HT1080 (cell line): ENCODE results near the gene ALG3. TPM values are rescaled to one million over a fixed set of nuclear protein-coding genes. Genes with fewer than 3 reads are reported as not detected.
"Not testable (repeated sequence)": the region's sequence is repeated elsewhere in the genome, so short reads cannot be mapped to it uniquely, and the experiment has no call there.

Source experiments
- DNase-seq: peaks from one replicate; pipeline ENCODE4 v3.0.0-alpha.2; 2015; ENCODE audit warnings: low read depth
- polyA plus RNA-seq, 2 experiments: library from polyadenylated mRNA; depleted of rRNA; stranded (reverse); fragments of >200 nt; gene quantifications; 2 replicates each; pipeline ENCODE4 v1.2.3, GENCODE V29; 2015
- total RNA-seq: library from RNA; depleted of rRNA; stranded (reverse); fragments of >200 nt; shearing (Covaris generic); gene quantifications from 2 replicates; pipeline ENCODE4 v1.2.3, GENCODE V29; 2014; rRNA removed

The ALG3 gene
- total RNA-seq: 93.3 and 146 TPM in 2 replicates
- polyA plus RNA-seq (2015; cell fraction: cytosol; rRNA removed): 156 and 176 TPM in 2 replicates
- polyA plus RNA-seq (2015; cell fraction: nucleus; rRNA removed): 155 and 171 TPM in 2 replicates

DNA sequence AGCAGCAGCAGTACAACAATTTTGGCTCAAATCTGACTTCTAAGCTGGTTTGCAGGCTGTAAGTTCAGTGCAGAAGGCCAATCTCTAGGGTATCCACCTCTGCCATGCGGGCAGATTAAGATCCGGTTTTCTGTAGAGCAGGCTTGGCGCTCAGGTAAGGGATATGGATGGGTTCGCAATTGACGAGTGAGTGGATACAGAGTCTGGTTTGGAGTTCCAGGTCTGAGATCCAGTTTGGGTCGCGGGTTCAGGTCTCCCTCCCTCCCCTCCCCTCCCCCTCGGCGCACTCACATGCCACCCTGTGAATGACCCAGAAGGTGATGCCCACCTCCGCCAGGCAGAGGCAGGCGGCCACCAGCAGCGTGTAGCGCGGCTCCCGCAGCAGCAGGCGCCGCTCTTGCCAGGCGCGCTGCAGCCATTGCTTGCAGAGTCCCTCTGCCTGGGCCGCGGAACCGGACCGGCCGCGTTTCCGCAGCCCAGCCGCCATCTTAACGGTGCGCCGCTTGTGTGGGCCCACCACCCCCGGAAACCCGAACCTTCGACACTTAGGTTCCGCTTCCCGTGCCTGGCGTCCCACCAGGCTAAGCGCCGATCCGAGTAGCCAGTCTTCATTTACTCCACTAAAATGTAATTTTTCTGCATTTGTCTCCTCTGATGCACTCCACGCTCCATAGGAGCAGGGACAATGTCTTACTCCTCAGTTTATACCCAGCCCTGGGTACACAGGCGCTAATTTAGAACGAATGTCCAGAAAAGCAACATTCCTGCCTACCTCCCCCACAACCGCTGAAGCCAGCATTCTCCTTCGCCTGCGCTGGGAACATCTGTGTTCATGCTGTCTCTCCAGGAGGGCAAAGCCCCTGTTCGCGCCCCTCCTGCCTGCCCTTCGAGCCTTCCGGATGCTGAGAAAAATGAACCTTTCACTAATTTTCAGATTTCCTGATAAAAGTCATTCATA lies at the start of gene ALG3:
Gene ALG3, minus strand, starts transcription at position 509 of the 958 bp plus-strand sequence. Its CDS starts 22 bp downstream, at position 487.
- DNase-seq: peak; percentile 82

DNA sequence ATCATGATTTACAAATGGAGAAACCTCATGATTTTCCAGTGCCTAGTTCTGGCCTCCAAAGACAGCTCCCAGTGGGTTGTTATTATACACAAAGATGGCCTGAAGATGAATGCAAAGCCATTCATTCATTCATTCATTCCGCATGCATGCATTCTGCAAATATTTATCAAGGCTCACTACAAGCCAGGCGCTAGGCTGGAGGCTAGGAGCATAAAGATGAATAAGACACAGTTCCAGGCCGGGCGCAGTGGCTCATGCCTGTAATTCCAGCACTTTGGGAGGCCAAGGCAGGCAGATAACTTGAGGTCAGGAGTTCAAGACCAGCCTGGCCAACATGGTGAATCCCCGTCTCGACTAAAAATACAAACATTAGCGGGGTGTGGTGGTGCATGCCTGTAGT lies 47.9 kb upstream of the ALG3 start:
- no peak for DNase-seq

DNA sequence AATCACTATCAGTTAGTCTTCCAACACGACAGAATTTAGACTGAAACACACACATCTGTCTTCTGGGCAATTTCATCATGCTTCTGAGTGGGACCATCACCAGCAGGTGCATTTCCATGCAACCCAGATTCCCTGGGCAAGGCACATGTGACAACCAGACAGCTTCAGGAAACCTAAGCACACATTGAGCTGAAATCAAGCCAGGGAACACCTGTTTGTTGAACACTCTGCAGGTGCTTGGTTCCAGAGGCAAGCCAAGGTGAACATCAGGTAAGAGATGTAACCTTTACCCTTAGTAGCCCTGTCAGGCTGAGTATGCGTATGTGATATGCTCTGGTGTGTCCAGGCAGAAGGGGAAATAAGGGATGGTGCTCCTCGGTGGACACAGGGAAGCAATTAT lies 47.0 kb upstream of the ALG3 start:
- DNase-seq: no peak

DNA sequence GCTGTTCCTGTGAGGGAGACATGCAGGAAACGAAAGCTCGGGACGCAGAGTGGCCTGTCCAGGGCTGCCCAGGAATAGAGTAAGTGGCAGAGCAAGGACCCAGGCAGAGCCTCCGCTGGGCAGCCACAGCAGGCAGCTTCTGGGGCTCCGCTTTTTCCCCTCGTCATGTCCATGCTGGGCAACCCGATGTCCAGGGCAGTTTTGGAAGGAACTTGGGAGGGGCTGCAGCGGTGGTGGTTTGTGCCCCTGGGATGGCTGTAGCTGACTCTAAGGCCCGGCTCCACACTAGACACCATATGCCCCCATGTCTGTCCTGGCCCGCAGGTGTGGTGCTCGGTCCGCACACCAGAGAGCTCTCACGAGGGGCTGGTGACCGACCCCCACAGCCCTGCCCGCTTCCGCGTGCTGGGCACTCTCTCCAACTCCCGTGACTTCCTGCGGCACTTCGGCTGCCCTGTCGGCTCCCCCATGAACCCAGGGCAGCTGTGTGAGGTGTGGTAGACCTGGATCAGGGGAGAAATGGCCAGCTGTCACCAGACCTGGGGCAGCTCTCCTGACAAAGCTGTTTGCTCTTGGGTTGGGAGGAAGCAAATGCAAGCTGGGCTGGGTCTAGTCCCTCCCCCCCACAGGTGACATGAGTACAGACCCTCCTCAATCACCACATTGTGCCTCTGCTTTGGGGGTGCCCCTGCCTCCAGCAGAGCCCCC lies 43.1 kb upstream of the ALG3 start:
- DNase-seq: no peak

DNA sequence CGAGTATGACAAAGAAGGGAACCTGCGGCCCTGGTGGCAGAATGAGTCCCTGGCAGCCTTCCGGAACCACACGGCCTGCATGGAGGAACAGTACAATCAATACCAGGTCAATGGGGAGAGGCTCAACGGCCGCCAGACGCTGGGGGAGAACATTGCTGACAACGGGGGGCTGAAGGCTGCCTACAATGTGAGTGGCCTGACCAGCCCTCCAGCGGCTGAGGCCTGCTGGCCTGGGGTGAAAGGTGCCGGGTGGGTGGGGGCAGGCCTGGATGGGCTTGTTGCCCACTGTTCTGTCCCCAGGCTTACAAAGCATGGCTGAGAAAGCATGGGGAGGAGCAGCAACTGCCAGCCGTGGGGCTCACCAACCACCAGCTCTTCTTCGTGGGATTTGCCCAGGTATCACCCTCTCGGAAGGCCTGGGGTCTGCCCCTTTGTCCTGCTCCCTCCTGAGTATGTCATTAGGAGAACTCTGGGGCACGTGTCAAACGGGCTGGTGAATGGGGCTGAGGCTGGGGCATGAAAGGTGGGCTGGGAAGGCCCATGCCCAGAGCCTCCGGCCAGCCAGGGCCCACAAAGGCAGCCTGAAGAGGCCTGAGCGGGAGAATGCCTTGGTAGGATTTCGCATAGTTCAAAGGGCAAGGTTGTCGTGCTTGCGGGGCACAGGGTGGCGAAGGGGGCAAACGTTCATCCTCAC lies 42.4 kb upstream of the ALG3 start:
- no peak for DNase-seq

DNA sequence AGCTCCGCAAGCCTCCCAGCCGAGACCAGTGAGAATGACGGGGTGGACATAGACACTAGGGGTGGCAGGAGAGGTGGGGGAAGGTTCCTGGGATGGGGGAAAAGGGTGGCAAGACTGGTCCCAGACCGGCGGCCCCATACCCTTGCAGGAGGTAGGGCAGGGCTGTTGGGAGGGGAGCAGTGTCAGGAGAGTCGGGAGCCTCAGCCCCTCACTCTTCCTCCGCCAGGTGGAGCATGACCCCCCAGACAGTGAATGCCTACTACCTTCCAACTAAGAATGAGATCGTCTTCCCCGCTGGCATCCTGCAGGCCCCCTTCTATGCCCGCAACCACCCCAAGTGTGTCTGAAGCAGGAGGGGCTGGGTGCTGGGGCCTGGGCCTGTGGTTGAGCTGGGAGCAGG lies 41.6 kb upstream of the ALG3 start:
- DNase-seq: no peak

DNA sequence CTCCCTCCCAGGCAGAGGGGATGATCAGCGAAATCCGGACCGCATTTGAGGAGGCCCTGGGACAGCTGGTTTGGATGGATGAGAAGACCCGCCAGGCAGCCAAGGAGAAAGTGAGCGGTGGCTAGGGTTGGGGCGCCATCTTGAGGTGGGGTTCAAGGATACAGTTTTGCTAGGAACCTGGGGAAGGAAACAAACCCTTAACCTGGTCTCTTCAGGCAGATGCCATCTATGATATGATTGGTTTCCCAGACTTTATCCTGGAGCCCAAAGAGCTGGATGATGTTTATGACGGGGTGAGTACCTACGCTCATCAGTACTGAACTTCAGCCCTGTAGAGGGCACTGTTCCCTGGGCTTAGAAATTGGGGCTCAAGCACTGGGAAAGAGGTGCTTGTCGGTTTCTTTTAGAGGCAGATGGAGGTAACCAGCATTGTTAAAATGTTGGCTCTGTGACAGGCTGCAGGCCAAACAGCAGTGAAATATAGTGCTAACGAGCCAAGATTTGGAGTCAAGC lies 40.7 kb upstream of the ALG3 start:
- peak; percentile 75 for DNase-seq

DNA sequence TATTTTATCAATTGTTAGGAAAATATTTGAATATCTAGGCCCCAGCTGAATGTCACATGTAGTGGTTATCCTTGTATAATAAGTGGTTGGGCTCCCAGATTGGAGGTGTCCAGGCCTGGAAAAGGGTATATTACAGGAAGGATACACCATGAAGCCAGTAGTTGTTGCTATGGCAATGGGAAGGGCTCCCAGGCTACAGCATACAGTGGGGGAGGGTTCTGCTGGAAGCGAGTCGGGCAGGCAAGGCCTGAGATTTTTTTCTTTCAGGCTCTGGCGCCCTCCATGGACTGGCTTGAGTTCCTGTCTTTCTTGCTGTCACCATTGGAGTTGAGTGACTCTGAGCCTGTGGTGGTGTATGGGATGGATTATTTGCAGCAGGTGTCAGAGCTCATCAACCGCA lies 35.9 kb upstream of the ALG3 start:
- DNase-seq: peak; percentile 83

DNA sequence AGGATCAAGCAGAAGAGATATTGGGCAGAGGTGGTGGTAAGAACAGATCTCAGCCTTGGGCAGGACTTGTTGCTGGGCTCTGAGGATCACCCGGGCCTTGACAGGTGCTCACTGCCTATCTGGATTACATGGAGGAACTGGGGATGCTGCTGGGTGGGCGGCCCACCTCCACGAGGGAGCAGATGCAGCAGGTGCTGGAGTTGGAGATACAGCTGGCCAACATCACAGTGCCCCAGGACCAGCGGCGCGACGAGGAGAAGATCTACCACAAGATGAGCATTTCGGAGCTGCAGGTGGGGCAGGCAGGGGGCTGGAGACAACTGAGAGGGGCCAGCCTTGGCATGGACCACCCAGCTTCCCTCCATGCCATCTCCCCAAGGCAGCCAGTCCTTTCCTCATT lies 34.9 kb upstream of the ALG3 start:
- DNase-seq: no peak

DNA sequence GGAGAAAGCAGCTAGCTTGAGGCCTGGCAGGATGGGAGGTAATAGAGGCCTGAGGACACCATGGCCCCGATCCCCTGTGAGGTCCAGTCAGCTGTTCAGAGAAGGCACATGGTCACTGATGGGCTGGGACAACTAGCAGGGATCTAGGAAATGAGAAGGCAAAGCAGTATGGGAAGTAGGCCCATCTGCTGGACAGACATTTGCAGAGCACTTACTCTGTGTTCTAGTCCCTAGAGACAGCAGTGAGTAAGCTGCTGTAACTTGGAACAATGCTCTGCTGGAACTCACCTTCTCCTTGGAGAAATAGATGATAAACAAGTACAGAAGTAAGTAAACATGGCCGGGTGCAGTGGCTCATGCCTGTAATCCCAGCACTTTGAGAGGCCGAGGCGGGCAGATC lies 34.2 kb upstream of the ALG3 start:
- DNase-seq: peak; percentile 27

DNA sequence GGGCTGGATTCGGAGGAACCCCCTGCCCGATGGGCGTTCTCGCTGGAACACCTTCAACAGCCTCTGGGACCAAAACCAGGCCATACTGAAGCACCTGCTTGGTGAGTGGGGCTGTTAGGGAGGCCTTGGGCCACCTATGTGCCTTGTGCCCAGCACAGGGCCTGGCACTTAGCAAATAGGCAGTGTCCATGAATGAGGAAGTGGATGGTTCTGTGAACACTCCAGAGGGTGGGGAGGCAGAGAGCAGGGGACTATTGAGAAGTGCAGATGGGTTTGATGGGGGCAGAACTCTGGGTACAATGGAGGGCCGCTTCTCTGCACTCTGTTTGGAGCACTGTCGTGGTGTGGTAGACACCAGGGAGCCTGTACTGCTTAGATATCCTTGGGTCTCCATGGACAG lies 28.6 kb upstream of the ALG3 start:
- no peak for DNase-seq

DNA sequence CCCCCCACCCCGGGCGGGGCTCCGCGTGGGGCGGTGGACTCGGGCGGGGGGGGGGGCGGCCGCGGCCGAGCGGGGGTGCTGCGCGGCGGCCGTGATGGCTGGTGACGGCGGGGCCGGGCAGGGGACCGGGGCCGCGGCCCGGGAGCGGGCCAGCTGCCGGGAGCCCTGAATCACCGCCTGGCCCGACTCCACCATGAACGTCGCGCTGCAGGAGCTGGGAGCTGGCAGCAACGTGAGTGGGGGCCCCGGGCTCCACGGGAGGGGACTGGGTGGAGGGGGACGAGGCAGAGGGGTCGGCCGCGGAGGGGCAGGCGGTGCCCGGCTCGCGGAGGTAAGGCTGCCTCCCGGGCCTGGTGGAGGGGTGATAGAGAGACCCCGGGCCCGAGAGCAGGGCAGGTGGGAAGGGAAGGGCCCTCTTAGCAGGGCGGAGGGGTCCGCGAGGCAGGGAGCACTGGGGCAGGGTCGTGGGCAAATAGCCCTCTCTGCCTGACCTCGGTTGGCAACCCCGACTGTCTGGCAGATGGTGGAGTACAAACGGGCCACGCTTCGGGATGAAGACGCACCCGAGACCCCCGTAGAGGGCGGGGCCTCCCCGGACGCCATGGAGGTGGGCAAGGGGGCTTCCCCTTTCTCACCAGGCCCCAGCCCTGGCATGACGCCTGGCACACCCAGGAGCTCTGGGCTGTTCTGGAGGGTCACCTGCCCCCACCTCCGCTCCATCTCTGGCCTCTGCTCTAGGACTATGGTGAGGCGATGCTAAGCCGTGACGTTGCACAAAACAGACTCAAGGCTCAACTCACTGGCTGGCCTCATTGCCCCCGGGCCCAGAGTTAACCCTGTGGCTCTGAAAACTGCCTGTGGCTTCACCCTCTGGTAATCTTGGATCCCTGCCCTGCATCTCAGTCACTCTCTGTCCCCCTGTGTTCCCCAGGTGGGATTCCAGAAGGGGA lies 27.5 kb upstream of the ALG3 start, which contains the start of gene ECE2:
Gene ECE2, plus strand, starts transcription at position 62 of the 950 bp plus-strand sequence. Its CDS starts 132 bp downstream, at position 194.
- no peak for DNase-seq

DNA sequence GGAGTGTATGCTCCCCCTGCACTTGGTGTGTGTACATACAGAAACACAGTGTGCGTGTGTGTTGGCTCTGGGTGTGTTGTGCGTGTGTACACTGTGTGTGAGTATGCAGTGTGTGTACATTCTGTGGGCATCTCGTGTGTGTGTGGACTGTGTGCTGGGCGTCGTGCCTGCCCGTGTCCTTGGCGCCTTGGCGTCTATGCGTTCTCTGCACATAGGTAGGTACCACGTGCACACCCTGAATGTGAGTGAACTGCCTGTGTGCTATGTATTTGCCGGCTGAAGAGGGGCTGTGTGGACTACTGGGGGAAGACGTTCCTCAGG lies 26.6 kb upstream of the ALG3 start:
- DNase-seq: no peak

DNA sequence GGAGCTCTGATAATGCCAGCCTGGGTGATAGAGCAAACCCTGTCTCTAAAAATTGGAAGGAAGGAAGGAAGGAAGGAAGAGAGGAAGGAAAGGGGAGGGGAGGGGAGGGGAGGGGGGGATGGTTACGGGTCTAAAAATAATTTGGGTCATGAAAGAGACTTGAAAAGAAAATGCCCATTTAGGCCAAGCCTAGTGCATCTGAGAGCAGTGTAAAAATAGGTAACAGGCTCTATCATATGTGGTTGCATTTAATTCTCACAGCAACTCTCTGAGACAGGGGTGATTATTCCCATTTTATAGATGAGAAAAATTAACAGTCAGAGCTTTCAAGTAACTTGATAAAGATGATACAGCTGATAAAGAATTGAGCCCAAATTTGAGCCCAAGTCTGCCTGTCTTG lies 23.5 kb upstream of the ALG3 start:
- DNase-seq: no peak

DNA sequence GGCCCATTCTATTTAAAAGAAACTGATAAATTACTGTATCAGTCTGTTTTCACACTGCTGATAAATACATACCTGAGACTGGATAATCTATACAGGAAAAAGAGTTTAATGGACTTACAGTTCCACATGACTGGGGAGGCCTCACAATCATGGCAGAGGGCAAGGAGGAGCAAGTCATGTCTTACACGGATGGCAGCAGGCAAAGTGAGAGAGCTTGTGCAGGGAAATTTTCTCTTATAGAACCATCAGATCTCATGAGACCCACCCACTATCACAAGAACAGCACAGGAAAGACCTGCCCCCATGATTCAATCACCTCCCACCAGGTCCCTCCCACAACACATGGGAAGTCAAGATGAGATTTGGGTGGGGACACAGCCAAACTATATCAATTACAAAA lies 18.5 kb upstream of the ALG3 start:
- DNase-seq: not testable (repeated sequence)

DNA sequence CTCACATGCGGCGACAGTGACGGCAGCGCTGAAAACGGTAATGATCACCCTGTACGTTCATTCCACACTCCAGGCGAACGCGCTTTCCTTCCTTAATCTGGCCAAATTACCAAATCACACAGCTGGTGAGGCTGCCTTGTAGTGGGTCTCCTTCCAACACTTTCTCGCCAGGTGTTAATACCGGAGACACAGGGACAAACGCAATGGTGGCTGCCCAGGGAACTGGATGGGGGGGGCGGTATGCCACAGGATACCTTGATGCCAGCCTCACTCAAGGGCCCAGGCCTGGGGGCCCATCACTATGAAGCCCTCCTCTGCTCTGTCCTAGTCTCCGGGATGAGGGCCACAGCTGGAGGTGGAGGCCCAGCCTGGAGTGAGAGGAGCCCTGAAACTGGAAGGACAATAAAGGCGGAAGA lies 14.0 kb upstream of the ALG3 start:
- DNase-seq: no peak

DNA sequence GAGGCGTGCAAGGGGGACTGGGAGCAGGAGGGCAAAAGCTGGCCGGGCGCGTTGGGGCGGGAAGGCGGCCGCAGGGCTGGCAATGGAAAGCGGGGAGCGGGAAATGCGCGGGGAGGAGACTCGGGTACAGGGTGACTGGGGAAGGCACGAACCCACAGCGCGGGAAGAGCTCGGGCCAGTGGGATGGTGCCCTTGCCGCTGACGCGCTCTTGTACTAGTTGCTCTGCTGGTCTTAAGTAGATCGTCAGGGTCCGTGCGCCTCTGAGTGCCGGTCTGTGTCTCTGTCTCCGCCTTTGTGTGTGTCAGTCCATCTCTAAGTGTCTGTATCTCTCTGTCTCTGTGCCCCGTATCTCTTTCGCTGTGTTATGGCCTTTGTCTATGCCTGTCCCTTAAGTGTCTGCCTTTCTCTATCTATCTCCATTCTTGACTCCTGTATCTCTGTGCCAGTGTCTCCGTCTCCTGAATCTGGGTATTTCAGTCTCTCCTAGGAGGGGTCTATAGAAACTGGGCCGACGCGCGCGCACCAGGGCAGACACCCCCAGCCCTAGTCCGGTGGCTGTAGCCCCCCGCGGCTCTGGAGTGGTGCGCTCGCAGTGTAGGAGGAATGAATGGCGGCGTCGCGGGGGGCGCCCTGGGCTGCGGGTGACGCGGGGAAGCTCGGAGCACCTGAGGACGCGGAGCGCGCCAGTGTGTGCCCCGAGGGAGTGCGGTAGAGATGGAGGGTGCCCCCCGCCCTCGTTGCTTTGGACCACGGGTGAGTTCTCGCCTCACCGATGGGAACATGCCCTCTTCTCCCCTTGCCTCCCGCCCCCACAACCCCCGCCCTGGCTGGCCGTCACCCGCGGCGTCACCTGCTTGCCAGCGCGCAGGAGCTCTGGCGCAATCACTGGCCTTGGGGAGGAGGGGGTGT lies 13.3 kb upstream of the ALG3 start:
- DNase-seq: peak; percentile 73

DNA sequence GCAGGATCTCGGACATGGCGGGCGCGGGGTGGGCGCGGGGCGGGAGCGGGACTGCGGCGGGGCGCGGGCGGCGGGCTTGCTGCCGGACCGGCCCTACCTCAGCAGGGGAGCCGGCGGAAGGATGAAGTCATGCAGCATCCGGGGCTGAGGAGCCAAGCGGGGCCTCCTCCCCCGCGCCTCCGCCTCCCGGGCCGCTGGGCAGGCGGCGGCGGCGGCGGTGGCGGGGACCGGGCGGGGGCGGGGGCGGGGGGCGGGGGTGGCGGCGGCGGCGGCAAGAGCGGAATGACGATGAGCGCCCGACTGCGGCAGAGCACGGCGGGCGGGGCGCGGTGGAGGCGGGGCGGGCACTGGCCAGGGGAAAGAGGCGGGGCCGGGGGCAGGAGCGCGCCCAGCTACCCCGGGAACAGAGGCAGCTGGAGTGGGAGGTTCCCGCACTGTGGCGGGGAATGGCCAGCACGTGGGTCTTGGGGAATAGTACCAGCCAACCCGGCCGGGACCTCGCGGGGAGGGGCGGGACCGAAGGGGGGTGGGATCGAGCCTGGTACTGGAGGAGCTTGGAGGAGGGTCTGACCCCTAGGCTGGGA lies 12.6 kb upstream of the ALG3 start, which contains the start of gene CAMK2N2:
Gene CAMK2N2, minus strand, starts transcription at position 284 of the 584 bp plus-strand sequence. Its CDS starts 268 bp downstream, at position 16.
- DNase-seq: peak; percentile 83
